ENCODE results near the gene SC5D. TPM values are rescaled to one million over a fixed set of nuclear protein-coding genes. Genes with fewer than 3 reads are reported as not detected.

SC5D gene
- total and polyA plus RNA-seq, 8 donors: 7.7 to 18.5 (median 11.6) TPM

- intact Hi-C loops (cut with DNase I): loop anchor here in 1 of 3 donors (10.0 kb wide), 1 partner anchor 346 kb away; no protein-coding TSS in a partner anchor
- TF ChIP-seq, protein P1, sequence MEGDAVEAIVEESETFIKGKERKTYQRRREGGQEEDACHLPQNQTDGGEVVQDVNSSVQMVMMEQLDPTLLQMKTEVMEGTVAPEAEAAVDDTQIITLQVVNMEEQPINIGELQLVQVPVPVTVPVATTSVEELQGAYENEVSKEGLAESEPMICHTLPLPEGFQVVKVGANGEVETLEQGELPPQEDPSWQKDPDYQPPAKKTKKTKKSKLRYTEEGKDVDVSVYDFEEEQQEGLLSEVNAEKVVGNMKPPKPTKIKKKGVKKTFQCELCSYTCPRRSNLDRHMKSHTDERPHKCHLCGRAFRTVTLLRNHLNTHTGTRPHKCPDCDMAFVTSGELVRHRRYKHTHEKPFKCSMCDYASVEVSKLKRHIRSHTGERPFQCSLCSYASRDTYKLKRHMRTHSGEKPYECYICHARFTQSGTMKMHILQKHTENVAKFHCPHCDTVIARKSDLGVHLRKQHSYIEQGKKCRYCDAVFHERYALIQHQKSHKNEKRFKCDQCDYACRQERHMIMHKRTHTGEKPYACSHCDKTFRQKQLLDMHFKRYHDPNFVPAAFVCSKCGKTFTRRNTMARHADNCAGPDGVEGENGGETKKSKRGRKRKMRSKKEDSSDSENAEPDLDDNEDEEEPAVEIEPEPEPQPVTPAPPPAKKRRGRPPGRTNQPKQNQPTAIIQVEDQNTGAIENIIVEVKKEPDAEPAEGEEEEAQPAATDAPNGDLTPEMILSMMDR (IDR thresholded peaks at IDR 0.05): no peak
- Histone ChIP-seq H3K4me3 (no peak overlapping the region), H3K4me1 (peaks cover 0 to 4% (median 0%) of the 10 kb centered on the region in 3 donors), H3K27ac (no peak overlapping the region), H3K36me3 (no peaks in the 10 kb centered on the region), H3K27me3 (peaks cover 0 to 3% (median 0%) of the 10 kb centered on the region in 4 donors), H3K9me3 (no peaks in the 10 kb centered on the region)
- FAIRE-seq (no peak), DNase-seq (no peak), ATAC-seq (no peak)
- WGBS, 2 donors: 51 to 57% methylated on average over 4 of the region's 4 CpGs
Measured at GRCh38 chr11:121248496-121248895, 44.1 kb upstream of the SC5D start.

DNA sequence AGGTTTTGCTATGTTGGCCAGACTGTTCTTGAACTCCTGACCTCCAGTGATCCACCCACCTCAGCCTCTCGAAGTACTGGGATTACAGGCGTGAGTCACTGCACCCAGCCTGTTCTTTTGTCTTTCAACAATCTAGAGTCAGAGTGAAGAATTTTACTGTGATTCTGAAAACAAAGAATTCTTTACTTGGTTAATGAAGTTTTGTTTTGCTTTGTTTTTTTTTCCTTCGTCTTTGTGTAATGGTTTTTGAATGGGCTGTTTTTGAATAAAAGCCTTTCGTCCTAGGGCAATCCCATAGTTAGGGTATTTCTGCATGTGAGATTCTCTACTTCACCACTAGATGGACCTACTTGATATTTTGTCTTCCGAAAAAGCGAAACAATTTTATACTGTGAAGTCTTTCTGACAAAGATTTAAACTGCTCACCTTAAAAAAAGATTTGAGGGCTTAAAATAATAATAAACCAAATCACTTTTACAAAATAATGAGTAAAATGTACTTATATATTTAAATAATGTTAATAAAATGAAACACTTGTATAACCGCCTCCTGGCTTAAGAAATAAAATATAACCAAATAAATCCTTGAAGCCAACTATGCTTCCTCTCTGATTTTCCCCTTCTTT, 43.4 kb upstream of the SC5D start:
- no peaks in the 10 kb centered on the region for H3K36me3 ChIP-seq
- peak in 3 of 4 donors; percentile 72 to 78 (median 74) for ATAC-seq
- H3K4me3 ChIP-seq: no peak overlapping the region
- H3K27me3 ChIP-seq: peaks cover 0 to 3% (median 0%) of the 10 kb centered on the region in 4 donors
- H3K4me1 ChIP-seq: peaks cover 0 to 4% (median 0%) of the 10 kb centered on the region in 3 donors
- TF ChIP-seq, protein P1 (IDR thresholded peaks at IDR 0.05): peak in 3 of 4 donors; percentile 40 to 88 (median 71)
- H3K27ac ChIP-seq: no peak overlapping the region
- DNase-seq: no peak
- H3K9me3 ChIP-seq: no peaks in the 10 kb centered on the region
- peak; percentile 98 for FAIRE-seq
- intact Hi-C loops (cut with DNase I): loop anchor here in 1 of 3 donors (10.0 kb wide), 1 partner anchor 346 kb away; no protein-coding TSS in a partner anchor
- 30 to 40% methylated on average over 7 of the region's 7 CpGs for WGBS, 2 donors

DNA sequence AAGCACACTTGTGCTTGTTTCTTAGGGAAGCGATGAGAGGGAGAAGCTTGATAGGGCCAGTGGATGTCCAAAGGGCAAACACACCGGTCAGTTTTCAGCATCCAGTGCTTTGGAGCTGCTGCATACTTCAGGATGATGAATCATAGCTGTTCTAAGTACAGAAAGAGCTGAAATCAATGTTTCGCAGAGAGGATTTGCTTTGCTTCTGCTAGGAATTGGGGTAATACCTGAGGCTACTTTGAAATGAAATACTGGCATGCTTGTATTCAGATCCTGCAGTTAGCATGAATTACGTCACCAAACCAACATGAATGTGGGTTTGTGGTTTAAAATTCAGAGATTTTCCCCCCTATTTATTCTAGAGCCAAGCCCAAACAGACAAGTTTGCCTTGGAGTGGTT, 41.7 kb upstream of the SC5D start:
- intact Hi-C loops (cut with DNase I): no loop called here
- Histone ChIP-seq H3K27ac (no peak overlapping the region), H3K36me3 (no peaks in the 10 kb centered on the region), H3K9me3 (no peaks in the 10 kb centered on the region), H3K27me3 (peaks cover 0 to 4% (median 1%) of the 10 kb centered on the region in 4 donors), H3K4me1 (peaks cover 0 to 4% (median 0%) of the 10 kb centered on the region in 3 donors), H3K4me3 (no peak overlapping the region)
- TF ChIP-seq, protein P1 (IDR thresholded peaks at IDR 0.05): no peak
- ATAC-seq: no peak
- FAIRE-seq: no peak
- no peak for DNase-seq
- 81 to 83% methylated on average over 4 of the region's 4 CpGs for WGBS, 2 donors

DNA sequence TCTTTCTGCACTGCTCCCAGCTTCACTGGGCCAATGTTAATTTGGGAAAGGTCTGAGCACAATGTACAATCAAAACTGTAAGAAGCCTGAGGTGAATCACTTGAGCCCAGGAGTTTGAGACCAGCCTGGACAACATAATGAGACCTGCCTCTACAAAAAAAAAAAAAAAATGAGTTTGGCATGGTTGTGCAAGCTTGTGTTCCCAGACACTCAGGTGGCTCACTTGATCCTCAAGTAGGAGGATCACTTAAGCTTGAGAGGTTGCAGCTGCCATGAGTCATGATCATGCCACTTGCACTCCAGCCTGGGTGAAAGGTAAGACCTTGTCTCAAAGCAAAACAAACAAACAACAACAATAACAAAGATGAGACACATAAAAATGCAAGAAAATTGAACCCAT, 38.6 kb upstream of the SC5D start:
- Histone ChIP-seq H3K9me3 (no peaks in the 10 kb centered on the region), H3K36me3 (no peaks in the 10 kb centered on the region), H3K4me1 (peaks cover 0 to 4% (median 0%) of the 10 kb centered on the region in 3 donors), H3K27me3 (peaks cover 0 to 4% (median 1%) of the 10 kb centered on the region in 4 donors), H3K4me3 (no peak overlapping the region), H3K27ac (no peak overlapping the region)
- TF ChIP-seq, protein P1 (IDR thresholded peaks at IDR 0.05): no peak
- DNase-seq (no peak), FAIRE-seq (no peak), ATAC-seq (no peak)
- intact Hi-C loops (cut with DNase I): no loop called here

GRCh38 chr11:121254756-121255155, 37.8 kb upstream of the SC5D start:
- Histone ChIP-seq H3K4me3 (no peak overlapping the region), H3K27me3 (peaks cover 0 to 4% (median 0%) of the 10 kb centered on the region in 4 donors), H3K9me3 (no peaks in the 10 kb centered on the region), H3K27ac (no peak overlapping the region), H3K4me1 (no peaks in the 10 kb centered on the region), H3K36me3 (no peaks in the 10 kb centered on the region)
- FAIRE-seq (no peak), ATAC-seq (no peak), DNase-seq (no peak)
- TF ChIP-seq, protein P1 (IDR thresholded peaks at IDR 0.05): no peak
- intact Hi-C loops (cut with DNase I): no loop called here

All from pancreas (tissue), 10 donors.